NCI-H774 (cell line): ENCODE data around the gene INTS6.

Source experiments
- DNase-seq: peaks from one replicate; lab custom pipeline; 2025; lab: John Stamatoyannopoulos, UW

INTS6 gene

DNA sequence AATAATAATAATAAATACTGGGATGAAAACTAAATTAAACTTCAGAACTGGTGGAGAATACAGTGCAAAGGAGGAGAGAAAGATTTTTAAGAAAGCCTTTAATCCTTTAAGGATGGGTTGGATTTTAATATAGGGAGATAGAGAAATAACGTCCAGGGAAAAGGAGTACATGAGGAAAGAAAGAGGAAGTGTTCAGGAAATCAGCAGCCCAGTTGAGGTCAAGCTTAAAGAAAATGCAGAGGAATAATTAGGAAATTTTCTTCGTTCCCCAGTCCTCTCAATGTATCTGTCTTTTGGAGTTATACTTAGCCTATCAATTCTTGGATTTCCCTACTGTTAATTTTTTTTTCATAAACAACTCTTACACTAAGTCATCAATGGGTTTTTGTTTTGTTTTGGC lies 47.7 kb downstream of the INTS6 start:
- no peak for DNase-seq

DNA sequence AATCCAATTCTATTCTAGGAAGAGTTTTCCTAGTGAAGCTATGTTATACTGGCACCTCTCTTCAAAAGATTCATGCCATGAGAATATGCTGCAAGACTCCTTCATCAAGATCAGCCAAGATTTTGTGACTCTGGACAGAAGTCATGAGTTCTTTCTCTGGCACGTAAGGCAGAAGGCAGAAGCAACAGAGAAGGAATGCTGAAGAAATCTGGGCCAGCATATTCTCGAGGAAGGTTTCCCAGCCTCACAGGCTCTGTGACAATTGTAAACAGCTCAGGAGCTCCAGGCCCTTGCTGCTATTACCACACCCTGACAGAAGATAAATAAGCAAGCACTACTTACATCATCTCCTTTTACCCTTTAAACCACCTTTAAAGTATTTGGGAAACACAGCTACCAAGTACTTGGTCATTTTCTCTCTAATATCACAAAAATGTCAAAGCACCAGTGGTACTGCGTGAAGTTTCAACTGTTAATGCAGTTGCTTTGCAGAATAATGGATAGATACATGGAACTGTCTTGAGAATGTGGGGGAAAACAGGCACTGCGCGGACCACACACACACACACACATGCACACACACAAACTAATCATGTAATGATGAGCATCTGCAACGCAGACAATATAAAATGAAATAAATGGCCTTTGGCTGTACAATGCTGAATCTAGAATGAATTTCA lies 55.4 kb downstream of the INTS6 start:
- no peak for DNase-seq

- DNase-seq: no peak
Measured at GRCh38 chr13:51396352-51396751, 56.5 kb downstream of the INTS6 start.

GRCh38 chr13:51394724-51395123 lies 58.1 kb downstream of the INTS6 start:
- DNase-seq: no peak

GRCh38 chr13:51385114-51385513 lies 67.7 kb downstream of the INTS6 start:
- DNase-seq: no peak

DNA sequence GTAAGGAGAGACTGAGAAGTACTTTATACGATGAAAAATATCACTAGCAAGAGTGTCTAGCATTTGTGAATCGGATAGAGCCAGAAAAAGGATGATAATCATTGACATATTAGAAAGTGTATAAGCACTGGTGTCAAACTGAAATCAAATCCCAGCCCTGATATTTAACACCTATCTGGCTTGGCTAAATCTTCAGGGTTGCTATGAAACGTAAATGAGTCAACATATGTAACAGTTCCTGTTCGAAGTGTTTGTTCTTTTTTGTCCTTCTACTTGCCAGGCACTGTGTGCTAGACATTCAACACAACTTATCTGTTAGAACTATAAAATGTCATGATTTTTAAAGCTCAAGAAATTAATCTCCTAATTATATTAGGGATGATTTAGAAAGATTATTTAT lies 72.6 kb downstream of the INTS6 start:
- peak; percentile 17 for DNase-seq

DNA sequence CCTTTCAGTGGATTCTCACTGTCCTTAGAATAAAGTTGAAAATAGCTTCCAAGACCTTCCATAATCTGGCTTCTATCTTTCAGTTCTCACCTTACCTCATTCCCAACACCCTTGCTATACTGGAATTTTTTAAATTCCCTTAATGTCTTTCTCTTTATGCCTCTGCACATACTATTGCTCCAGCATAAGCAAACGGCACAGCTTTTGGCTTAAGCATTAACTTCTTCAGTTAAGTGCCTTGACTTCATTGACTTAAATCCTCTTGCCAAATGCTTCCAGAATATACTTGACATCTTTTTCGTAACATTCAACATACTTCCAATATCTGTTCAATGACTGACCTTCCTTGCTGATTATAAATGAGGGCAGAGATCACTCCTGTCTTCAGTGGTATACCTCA lies 79.4 kb downstream of the INTS6 start:
- no peak for DNase-seq

- no peak for DNase-seq
Measured at GRCh38 chr13:51371768-51372399, 81.0 kb downstream of the INTS6 start.

GRCh38 chr13:51370811-51371210 lies 82.0 kb downstream of the INTS6 start:
- DNase-seq: no peak

DNA sequence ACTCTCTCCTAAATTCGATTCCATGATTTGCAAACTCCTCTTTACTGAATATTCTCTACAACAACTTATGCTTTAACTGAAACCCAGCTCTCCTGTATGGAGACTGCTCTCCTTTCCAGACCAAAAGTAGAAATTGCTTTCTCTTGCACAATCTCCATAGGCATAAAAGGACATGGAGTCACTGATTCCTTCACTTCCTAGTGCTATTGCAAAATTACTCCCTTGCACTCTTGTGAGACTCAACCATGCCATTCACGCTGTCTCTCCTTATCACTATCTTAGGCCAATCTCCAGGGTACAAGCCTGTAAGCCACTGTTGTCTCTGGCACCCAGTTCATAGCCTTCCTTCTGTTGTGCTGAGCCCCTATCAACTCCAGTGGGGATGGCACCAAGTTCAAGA lies 82.7 kb downstream of the INTS6 start:
- DNase-seq: no peak

- no peak for DNase-seq
Measured at GRCh38 chr13:51364404-51365008, 88.3 kb downstream of the INTS6 start.

GRCh38 chr13:51363625-51364024 lies 89.2 kb downstream of the INTS6 start:
- no peak for DNase-seq

DNA sequence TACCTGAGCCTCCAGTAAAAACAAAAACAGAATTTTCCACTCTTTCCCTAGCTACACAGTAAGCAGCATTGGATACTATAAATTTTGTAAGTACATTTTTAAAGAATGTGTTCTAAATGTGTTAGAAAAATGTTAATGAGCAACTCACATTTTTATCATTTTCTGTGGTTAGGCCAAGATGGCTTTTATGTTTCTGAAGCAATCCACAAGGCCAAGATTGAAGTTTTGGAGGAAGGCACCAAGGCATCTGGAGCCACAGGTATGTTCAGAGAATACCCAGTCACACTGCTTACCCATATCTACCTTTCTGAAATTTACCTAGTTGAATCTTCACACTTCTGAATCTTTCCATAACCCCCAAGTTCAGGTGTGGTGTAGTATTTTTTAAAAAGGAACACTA lies 91.7 kb downstream of the INTS6 start:
- DNase-seq: no peak

DNA sequence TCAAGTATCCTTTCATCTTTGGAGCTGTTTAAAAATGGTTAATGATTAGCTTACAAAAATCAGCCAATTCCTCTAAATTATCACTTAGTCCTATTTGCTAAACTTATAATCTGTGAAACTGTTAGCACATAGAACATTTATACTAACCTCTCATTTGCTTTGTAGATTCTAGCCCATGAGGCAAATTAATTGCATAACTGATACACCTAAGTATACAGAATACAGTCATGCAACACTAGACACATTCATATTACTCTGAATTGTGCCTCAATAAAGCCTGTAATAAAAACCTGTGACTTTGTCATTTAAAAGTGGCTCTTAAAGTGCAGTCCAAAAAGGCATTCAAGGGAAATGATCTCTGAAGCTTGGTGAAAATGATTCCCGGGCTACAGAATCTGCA lies 92.3 kb downstream of the INTS6 start:
- no peak for DNase-seq

DNA sequence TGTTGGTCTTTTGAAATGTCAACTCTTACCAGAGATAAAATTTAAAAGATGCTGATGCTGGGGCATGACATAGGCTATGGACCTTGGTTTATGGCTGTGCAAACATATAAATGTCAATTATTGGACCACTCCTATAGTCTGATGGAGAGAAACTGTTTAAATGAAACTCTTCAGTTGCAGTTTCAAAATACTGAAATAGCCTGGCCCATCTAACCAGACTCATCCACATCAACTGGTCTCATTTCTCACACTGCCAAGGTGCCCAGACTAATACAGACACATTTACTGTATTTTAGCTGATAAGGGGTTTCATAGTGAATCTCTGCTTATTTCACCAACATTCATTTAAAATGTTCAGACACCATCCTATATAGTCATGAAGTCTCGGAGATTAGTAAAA lies 93.5 kb downstream of the INTS6 start:
- no peak for DNase-seq

DNA sequence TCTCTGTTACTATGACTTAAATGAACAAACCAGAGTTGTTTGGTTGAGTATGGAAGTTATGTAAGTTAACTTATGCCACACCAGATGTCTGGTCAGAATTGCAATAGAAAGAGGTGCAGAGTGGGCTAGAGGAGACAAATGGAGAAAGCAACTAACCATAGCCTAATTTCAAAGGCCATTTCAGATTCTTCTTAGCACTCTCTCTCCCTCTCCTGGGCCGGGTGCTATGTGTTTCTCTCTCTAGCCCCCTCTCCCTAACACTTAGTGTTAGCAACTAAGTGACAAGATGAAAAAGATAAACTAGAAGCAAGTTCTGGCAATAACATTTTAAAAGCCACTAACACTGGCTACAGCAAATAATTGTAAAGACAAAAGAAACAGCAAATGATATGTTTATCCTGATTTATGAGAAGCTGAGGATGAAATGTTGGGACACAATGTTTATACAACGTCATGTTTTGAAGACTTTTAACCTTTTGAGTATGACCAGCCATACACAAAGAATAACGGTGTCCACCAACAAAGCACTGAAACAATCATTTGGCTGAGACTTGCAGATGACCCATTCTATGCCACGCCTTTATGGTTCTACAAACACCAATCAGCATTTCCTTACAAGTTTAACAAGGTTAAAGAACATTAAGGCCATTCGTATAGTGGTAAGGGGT lies 94.8 kb downstream of the INTS6 start:
- no peak for DNase-seq

- no peak for DNase-seq
Measured at GRCh38 chr13:51355217-51355616, 97.6 kb downstream of the INTS6 start.

GRCh38 chr13:51349016-51349415 lies 103.8 kb downstream of the INTS6 start:
- no peak for DNase-seq

DNA sequence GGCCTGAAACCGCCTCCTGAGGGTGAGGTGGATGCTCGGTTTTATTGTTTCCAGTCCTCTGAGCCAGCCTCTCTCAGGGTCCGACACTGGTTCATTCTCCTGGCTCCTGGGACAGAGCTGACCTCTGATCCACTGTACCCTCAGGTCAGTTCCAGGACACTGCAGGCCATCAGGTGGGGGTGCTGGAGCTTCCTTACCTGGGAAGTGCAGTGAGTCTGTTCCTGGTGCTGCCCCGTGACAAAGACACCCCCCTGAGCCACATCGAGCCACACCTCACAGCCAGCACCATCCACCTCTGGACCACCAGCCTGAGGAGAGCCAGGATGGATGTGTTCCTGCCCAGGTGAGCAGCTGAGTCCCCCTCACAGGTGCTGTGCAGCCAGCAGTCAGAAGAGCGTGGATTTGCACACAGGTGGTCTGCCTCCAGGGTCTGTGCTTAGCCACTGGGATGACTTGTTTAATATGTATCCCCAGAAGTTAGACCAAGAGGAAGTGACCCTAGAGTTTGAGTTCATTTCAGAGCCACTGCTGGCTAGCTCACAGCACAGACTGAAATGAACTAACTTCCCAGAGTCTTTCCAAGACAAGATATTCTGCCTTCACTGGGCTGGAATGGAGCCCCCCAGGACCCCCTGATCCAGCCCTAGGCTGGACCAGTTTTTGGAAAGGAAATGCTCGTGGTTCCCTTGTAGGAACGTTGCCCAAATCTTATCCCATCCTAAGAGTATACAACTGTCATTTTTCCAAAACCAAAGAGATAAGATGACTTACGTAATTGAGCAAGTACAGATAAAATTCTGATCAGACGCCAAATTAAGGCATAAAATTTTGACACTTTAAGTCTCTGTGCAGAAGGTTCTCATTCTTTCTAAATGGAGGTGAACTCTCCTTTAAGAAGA lies 104.5 kb downstream of the INTS6 start:
- no peak for DNase-seq

- DNase-seq: no peak
Measured at GRCh38 chr13:51347099-51347498, 105.7 kb downstream of the INTS6 start.

DNA sequence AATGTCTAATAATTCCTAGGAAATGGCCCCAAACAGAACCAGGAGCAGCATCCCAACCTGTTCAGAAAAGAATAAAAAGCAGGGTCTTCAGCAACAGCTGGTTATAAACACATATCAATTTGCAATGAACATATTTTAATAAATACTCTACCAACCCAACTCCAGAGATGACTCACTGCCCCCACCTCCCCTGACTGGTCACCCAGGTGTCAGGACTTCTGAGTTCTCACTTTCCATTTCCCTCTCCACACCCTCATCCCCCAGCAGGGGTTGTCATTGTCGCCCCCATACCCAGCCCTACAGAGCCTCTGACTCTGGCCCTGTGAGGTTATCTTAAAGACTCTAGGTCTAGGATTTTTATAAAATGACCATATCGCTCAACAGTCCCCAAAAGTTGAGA lies 106.4 kb downstream of the INTS6 start:
- no peak for DNase-seq

DNA sequence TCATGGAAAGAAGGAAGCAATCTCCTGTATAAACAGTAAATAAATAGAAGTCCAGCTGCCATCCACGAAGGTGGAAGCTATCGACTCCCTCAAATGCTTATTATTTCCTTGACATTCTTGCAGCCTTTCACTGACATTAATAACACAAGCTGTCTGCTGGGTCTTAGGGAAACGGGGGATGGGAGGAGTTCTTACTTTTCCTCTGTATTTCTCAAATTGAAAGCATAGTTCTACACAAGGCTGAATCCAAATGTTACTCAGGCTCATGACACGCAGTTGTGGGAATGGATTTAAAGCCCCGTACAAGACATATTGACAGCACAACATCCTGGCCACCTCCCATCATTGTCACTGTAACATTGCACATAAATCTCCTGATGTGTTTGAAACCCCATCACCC lies 109.4 kb downstream of the INTS6 start:
- no peak for DNase-seq
